Urothelium cell line (cell line): ENCODE data around the gene UNC119B.

Experiments used
- DNase-seq: peaks from one replicate; pipeline ENCODE4 v3.0.0; 2011; ENCODE audit warnings: low spot score, mixed read lengths
- FAIRE-seq: peaks from 2 replicates; lab custom pipeline; 2011; peaks lifted over from hg19 to GRCh38; lab: Jason Lieb, UNC

The UNC119B gene

DNA sequence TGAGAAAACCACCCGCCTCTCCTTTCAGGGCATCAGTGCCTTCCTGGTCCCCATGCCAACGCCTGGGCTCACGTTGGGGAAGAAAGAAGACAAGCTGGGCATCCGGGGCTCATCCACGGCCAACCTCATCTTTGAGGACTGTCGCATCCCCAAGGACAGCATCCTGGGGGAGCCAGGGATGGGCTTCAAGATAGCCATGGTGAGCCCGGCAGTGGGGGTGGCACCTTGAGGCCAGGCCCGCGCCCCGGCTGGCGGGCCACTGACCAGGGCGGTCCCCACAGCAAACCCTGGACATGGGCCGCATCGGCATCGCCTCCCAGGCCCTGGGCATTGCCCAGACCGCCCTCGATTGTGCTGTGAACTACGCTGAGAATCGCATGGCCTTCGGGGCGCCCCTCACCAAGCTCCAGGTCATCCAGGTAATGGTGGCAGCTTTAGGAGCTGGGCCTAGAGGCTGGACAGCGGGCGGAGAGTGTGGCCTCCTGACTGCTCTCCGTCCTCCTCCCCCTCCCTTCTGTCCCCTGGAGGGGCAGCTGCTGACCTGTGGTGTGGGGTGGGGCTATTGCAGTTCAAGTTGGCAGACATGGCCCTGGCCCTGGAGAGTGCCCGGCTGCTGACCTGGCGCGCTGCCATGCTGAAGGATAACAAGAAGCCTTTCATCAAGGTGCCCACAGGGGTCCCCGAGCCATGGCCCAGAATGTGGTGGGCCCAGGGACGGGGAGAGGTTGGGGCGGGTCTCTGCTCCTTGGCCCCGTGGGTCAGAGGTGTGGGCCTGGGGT is 28.2 kb downstream of the UNC119B start:
- DNase-seq (no peak), FAIRE-seq (no peak)

DNA sequence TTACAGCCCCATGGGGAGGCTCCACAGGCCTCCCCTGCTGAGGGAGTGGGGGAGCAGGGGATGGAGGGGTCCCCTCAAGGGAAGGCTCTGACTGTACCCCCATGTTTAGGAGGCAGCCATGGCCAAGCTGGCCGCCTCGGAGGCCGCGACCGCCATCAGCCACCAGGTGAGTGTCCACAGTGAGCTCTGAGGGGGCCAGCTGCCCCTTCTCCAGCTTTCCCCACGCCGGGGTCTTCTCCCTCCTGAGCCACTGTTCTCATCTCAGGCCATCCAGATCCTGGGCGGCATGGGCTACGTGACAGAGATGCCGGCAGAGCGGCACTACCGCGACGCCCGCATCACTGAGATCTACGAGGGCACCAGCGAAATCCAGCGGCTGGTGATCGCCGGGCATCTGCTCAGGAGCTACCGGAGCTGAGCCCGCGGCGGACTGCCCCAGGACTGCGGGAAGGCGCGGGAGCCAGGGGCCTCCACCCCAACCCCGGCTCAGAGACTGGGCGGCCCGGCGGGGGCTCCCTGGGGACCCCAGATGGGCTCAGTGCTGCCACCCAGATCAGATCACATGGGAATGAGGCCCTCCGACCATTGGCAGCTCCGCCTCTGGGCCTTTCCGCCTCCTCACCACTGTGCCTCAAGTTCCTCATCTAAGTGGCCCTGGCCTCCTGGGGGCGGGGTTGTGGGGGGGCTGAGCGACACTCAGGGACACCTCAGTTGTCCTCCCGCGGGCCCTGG is 28.9 kb downstream of the UNC119B start:
- FAIRE-seq: no peak
- no peak for DNase-seq

GRCh38 chr12:120739821-120740613 is 29.8 kb downstream of the UNC119B start:
- FAIRE-seq (no peak), DNase-seq (no peak)

GRCh38 chr12:120740871-120741270 is 30.6 kb downstream of the UNC119B start:
- no peak for FAIRE-seq
- no peak for DNase-seq

DNA sequence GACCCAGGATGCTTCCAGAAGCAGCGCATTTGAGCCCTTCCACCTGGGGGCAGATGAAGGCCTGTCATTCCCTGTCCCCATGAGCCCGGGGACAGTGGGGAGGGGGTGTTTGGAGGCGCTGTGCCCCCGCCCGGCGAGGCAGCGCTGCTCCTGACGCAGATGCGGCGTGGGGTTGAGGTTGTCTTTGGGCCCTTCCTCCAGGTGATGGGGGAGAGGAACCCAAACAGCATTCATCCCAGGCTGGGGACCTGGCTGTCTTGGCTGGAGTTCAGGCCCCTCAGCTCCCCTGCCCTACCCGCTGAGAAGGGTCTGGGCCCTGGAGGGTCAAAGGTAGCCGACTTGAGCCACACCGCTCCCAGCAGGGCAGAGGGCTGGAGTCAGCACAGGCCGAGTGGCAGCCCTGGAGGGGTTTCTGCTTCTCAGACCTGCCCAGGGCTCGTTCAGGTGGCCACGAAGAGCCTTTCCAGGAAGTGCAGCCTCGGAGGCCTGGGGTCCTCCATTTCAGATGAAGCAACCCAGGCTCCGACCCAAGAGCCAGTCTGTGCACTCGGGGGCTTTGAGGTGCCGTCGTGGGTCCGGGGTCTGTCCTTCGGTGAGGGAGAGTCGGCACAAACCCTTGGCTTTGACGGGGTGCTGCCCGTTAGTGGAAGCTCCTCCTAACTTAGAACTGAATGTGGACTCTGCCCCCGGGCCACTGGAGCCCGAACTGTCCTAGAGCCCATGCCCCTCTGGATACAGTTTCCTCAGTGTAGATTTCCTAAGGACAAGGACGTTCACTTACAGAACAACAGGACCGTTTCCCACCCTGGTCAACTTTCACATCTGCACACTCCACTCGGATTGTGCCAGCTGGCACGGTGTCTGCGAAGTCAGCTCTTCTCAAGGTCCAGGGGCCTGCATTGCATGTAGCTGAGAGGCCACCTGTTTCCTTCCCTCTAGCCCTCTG is 31.5 kb downstream of the UNC119B start:
- DNase-seq: no peak
- no peak for FAIRE-seq

DNA sequence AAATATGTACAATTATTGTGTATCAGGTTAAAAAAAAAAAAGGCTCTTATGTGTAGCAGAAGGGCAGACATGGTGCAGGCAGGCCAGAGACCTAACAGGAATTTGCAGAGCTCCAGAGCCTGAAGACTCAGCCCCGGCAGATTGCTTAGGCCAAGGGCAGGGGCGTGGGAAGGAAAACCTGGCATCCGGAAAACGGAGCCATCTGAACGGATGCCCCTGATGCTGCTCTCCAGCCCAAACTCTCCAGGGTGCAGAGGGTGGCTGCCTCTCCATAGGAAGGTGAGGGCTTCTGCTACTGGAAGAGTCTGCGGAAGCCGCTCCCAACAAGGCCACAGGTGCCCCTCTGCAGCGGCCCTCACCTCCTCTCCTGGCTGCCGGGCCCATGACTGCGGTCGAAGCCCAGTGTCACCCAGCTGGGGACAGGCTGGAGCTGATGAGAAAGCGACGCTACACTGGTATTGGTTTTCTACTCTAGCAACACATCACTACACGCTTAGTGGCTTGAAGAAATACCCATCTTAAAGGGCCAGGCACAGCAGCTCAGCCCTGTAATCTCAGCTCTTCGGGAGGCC is 34.8 kb downstream of the UNC119B start:
- FAIRE-seq: no peak

GRCh38 chr12:120748242-120748641 is 38.0 kb downstream of the UNC119B start:
- DNase-seq (no peak), FAIRE-seq (no peak)

More for the DNA sequence above, 34.8 kb downstream of the UNC119B start:
- DNase-seq: no peak

- DNase-seq (no peak), FAIRE-seq (no peak)
Measured at GRCh38 chr12:120749256-120749655, 39.0 kb downstream of the UNC119B start.

DNA sequence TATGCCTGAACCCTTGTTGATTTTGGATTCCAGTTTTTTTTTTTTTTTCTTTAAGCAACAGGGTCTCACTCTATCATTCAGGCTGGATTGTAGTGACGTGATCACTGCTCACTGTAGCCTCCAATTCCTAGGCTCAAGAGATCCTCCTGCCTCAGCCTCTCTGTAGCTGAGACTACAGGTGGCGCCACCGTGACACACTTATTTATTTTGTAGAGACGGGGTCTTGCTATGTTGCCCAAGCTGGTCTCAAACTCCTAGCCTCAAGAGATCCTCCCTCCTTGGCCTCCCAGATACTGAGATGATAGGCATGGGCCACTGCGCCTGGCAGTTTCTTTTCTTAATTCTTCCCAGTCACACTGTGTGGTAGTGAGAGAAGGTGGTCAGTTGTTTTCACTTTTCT is 40.5 kb downstream of the UNC119B start:
- DNase-seq (no peak), FAIRE-seq (no peak)

GRCh38 chr12:120751389-120751788 is 41.1 kb downstream of the UNC119B start:
- no peak for DNase-seq
- no peak for FAIRE-seq

DNA sequence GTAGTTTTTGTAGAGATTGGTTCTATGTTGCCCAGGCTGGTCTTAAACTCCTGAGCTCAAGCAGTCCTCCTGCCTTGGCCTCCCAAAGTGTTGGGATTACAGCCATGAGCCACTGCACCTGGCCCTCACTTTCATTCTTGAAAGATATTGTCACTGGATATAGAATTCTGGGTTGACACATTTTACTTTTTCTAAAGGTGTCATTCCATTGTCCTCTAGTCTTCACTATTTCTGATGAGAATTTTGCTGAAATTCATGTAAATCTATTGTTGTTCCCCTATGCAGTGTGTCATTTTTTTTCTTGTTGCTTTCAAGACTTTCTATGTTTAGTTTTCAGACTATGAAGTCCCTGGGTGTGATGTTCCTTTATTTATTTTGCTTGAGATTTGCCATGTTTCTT is 44.5 kb downstream of the UNC119B start:
- no peak for DNase-seq
- no peak for FAIRE-seq

- FAIRE-seq: no peak
- DNase-seq: no peak
Measured at GRCh38 chr12:120755269-120755668, 45.0 kb downstream of the UNC119B start.

- DNase-seq: no peak
- no peak for FAIRE-seq
Measured at GRCh38 chr12:120757226-120757742, 47.0 kb downstream of the UNC119B start.

GRCh38 chr12:120757949-120758348 is 47.7 kb downstream of the UNC119B start:
- FAIRE-seq: no peak
- no peak for DNase-seq

DNA sequence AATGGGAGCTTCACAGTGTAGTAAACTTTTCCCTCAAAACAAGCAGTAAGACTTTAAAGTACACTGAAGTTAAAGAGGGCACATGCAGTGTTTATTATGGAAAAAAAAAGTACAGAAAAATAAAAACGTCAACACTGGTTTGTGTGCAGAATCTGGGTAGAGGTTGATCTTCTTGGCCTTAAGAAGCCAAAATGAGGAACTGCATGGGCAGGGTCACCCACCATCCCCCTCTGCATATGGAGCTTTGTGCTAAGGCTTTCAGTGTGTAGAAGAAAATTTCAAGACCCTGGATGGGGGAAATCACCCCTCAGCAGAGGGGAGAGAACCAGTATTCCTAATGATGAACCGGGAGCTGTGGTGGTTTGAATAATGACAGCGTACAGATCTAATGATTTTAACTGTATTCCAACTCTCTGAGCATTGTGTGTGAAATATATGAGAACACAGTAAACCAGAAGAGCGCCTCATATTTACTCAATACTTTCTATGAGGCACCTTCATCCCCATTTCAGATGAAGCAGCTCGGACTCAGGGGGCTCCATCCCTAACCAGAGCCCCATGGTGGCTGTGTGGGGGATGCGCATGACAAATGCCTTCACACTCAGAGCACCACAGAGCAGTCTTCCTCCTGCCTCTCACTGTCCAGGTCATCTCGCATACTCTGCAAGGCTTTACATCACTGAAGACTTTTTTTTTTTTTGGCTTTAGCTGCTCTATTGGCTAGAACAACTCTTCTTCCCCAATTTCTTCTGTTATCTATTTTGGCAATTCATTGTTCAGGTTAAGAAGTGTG is 48.7 kb downstream of the UNC119B start:
- FAIRE-seq (no peak), DNase-seq (no peak)

DNA sequence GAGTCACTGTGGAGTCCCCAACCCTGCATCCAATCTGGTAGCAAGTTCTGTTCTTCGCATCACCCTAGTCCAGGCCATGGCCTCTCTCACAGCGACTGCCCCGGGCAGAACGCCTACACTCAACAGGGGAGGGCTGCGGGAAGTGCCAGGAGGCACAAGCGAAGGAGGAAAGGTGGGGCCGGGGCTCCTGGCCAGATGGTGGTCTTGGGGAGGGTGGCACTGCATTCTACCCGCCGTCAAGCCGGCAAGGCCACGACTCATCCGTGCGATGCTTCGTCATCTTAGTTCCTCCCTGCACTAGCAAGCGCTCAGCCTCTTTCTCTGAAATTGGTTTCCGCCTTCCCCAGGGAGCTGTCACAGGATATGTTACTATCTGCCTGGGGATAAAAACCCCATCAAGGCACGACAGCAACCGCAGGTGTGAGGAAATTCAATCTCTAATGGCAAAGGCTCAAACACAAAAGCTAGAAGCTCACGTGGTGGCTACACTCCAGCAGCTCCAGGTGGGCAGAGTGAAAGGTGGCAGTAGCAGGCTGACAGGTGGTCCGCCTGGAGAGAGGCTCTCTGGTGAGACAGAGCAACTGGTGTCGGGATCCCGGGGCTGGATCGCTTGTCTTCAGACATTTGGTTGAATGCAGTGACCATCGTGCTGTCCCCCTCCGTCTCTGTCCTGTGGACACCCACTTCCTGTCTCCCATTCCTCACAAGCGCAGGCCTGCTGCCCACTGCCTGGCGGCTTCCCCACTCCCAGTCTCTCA is 49.5 kb downstream of the UNC119B start:
- no peak for DNase-seq
- no peak for FAIRE-seq

GRCh38 chr12:120760349-120761254 is 50.3 kb downstream of the UNC119B start:
- DNase-seq (no peak), FAIRE-seq (no peak)
